ENCODE results near the gene PVALEF.

DNA sequence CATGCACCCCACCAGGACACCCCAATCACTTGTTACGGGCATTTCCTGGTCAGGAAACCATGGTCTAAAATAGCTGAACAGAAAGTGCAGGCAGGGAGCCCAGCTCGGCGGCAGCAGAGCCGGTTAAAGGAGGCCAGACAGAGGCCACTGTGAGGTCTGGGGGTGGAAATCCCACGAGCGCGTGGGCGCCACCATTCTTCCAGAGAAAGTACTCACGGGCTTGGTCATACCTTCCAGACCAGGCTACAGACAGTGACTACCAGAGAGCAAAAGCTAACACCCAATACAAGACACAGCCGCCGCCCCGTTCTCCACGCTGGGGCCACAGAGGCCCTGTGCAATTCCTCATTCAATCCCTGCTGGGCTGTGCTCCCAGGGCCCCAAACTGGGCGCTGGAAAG lies 45.6 kb downstream of the PVALEF start:
- TF ChIP-seq, protein P1, sequence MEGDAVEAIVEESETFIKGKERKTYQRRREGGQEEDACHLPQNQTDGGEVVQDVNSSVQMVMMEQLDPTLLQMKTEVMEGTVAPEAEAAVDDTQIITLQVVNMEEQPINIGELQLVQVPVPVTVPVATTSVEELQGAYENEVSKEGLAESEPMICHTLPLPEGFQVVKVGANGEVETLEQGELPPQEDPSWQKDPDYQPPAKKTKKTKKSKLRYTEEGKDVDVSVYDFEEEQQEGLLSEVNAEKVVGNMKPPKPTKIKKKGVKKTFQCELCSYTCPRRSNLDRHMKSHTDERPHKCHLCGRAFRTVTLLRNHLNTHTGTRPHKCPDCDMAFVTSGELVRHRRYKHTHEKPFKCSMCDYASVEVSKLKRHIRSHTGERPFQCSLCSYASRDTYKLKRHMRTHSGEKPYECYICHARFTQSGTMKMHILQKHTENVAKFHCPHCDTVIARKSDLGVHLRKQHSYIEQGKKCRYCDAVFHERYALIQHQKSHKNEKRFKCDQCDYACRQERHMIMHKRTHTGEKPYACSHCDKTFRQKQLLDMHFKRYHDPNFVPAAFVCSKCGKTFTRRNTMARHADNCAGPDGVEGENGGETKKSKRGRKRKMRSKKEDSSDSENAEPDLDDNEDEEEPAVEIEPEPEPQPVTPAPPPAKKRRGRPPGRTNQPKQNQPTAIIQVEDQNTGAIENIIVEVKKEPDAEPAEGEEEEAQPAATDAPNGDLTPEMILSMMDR (IDR thresholded peaks at IDR 0.05; ENCODE audit: insufficient read depth, low read length) = no peak
- TF ChIP-seq GABPA (IDR thresholded peaks at IDR 0.05; ENCODE audit: low read depth) = no peak
